Activated naive CD4-positive, alpha-beta T cell (primary cell): ENCODE results near the gene VANGL2.

Experiments used
- DNase-seq, 4 experiments: peaks; one replicate each; lab custom pipeline; 2025; lab: John Stamatoyannopoulos, UW

Gene VANGL2

DNA sequence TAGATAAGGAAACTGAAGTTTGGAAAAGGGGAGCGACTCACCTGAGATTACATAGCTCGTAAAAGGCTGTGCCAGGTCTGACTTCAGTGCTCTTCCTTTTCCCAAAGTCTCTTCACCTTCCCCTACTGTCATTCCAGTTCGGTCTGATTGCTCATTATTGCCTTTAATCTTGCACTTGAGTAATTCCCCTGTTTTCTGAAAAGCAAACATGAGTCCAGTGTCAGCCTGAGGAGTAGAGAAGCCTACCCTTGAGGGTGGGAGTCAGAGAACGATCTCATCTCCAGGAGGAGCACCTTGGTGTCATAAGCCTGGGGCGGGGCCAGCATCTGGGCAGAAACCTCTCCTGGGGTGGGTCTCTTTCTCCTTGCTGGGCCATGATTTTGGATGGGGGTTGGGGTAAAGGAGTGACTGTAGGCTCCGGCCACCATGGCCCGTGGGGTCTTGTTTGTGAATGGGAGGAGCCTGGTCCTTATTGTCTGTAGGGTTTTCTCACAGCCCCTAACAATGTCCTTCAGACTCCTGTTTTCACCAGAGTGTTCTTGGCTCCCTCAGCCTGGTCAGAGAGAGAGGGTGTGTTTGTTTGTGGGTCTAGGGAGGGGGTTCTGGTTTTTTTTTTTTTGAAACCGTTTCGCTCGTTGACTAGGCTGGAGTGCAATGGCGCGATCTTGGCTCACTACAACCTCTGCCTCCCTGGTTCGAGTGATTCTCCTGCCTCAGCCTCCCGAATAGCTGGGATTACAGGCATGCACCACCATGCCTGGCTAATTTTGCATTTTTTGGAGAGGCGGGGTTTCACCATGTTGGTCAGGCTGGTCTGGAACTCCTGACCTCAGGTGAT, 6.0 kb downstream of the VANGL2 start:
- DNase-seq: no peak

DNA sequence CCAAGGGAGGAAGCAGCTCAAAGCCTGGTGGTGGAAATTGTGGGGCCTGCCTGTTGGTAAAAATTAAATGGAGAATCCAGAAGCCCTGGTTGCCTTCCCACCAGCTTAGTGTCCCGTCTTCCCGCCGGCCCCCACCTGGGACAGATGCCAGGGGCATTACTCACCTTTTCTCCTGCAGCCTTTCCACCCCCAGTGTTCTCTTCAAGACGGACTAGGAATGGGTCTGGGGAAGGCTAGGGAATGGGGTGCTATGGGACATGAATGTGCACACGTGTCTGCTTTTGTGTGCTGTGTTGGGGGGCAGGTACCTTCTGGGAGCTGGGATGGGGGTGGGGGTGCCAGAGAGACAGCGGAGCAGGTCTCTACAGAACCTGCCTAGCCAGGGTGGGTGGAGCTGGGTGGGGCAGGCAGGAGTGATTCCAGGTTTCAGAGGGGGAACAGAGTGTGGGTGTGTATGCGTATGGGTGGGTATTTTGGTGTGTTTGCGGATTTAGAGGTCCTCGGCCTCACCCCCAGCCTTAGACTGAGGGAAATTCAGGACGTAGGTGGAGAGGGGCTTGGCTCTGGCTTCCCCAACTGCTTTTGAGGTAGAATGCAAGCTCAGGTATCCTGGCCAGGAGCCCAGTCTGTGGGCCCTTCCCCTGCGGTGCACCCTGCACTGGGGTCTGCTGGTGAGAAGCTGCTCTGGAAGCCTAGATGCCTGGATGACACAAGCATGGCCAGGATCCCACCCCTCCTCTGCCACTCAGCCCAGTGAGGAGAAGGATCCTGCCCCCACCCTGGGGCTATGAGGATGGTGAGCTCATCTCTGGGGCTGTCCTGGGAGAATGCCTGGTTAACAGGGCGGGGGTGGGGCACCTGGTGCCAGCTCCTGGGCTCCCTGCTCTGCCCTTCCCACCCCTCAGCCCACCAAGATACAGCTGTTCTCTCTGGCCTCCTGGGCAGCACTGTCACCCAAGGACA, 7.8 kb downstream of the VANGL2 start:
- DNase-seq: no peak

GRCh38 chr1:160408864-160409263, 8.5 kb downstream of the VANGL2 start:
- DNase-seq: no peak

DNA sequence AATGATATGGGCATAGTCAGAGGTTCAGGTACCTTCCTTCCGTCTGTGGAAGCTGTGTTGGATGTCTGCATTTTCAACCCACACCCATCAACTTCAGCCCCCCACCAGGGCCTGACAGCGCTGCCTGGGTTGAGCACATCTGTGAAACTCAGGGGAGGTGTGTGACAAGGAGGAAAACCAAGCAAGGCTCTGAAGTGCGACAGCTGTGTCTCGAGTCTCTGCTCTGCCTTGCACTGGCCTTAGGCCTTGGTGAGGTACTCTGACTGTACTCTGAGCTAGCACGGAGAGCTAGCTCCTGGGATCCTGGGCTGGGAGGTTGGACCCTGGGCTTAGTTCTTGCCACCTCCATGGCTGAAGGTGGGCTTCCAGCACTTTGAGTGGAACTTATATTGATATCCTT, 9.1 kb downstream of the VANGL2 start:
- DNase-seq: no peak

GRCh38 chr1:160410406-160411005, 10.1 kb downstream of the VANGL2 start:
- DNase-seq: no peak

DNA sequence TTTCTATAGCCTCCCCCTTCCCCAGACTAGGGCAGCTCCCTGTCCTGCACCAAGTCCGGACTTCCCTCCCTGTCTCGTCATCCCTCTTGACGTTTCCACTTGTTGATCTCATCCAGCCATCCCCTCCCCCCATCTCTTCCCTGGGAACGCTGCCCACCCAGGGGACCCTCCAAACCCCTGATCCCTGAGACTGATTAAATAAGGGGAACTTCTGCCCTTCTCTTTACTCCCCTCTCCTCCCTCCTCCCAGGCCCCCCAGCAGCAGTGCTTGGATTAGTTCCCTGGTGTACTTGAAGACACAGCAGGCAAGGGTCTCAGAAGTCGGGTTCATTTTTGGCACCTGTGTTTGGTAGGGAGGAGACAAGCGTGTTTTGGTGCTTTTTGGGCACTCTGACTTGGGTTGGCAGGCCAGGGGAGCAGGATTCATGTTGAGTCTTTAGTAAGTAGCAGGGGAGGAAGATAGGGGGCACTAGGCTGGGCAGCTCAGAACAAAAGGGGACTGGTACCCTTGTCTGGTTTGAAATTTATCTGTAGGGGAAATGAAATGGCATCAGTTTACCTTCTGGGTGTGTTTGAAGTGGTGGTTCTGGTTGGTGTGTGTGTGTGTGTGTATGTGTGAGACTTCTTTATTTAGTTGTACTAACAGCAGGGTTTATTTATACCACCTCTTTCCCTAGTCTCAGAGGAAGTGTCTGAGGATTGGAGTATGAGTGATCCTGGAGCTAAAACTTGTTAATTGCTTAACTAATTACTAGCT, 11.1 kb downstream of the VANGL2 start:
- no peak for DNase-seq

- DNase-seq: no peak
Observed at GRCh38 chr1:160412028-160412362, 11.6 kb downstream of the VANGL2 start.

DNA sequence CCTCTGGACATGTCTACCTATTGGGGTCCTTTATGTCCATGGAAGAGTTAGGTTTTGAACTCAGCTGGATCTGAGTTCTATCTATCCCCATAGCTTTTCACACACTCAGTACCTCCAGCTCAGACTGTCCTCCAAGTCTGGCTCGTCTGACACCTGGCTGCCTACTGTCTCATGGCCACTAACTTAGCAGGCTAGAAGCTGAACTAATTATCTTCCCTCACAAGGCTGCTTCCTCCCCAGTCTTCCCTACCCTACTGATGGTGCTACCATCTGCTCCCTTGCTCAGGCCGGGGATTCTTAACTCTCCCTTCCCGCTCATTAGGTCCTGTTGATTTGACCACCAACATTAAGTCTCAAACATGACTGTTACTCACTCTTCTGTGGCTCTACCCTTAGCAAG, 13.4 kb downstream of the VANGL2 start:
- no peak for DNase-seq

GRCh38 chr1:160414881-160415280, 14.5 kb downstream of the VANGL2 start:
- DNase-seq: no peak

GRCh38 chr1:160415696-160416290, 15.4 kb downstream of the VANGL2 start:
- no peak for DNase-seq

DNA sequence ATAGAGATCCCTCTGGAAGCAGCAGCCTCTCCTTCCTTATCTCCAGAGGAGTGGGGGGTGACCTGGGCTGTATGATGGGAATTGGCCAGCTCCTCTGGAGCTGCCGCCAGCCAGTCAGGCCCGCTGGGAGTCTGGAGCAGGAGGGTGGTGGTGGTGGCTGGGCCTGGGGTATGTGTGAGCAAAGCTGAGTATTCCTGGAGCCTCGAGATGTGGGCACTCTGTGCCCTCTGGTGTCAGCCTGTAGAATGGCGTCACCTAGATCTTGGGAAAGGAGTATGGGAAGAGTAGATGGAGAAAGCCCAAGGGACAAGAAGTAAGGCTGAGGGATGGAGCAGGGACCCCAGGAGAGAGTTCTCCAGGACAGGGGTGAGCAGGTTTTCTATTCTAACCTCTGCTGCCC, 16.0 kb downstream of the VANGL2 start:
- no peak for DNase-seq

DNA sequence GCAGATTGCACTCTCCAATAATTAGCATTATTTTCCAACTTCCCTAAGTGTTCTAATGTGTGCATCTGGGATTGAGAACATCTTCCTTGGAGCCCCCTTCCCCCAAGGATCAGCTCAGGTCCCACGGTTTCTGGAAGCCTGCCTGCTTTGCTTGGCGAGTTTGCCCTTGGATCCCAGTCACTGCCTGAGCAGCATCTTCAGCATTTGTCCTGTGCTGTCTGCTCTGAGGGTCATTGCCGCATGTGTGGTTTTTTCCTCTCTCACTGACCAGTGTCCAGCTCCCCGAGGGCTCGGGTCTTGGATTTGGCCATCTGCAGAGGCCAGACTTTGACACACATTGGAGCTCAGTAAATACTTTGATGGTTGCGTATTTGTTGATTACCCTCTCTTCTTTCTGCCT, 18.1 kb downstream of the VANGL2 start:
- no peak for DNase-seq

GRCh38 chr1:160419150-160419837, 18.9 kb downstream of the VANGL2 start:
- no peak for DNase-seq

GRCh38 chr1:160419838-160420169, 19.4 kb downstream of the VANGL2 start:
- no peak for DNase-seq

DNA sequence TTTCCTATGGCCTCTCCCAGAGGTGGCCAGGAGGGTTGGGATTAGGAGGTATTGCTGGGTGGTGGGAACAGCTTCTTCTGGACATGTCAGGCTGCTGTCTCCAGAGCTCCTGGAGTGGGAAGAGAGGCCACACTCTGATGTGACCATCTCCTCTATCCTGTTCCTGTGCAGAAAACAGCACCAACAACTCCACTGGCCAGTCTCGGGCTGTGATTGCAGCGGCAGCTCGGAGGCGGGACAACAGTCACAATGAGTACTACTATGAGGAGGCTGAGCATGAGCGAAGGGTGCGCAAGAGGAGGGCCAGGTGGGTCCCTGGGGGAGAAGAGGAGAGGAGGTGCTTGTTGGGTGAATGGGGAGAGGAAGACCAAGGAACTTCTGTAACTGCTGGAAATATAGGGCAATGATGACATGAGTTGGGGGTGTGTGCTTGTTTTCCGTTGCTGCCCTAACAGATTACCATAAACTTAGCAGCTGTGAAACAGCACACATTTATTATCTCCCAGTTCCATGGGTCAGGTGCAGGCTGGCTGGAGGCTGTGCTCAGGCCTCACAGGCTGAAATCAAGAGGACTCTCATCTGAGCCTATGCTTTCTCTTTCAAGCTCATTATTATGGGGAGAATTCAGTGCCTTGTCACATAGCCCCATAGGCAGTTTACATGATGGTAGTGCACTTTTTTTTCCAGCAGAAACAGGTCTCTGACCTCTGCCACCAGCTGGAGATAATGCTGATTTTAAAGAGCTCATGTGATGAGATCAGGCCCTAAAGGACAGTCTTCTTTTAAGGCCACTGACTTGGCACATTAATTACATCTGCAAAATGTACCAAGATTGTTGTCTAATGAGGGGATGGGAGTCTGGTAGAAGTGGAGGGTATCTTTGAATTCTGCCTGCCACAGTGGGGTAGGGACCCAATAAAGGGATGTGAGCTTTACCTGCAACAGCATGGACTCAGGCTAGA, 20.8 kb downstream of the VANGL2 start:
- DNase-seq: no peak

- DNase-seq: no peak
Observed at GRCh38 chr1:160421881-160422280, 21.5 kb downstream of the VANGL2 start.

- DNase-seq: no peak
Observed at GRCh38 chr1:160423966-160424365, 23.6 kb downstream of the VANGL2 start.

DNA sequence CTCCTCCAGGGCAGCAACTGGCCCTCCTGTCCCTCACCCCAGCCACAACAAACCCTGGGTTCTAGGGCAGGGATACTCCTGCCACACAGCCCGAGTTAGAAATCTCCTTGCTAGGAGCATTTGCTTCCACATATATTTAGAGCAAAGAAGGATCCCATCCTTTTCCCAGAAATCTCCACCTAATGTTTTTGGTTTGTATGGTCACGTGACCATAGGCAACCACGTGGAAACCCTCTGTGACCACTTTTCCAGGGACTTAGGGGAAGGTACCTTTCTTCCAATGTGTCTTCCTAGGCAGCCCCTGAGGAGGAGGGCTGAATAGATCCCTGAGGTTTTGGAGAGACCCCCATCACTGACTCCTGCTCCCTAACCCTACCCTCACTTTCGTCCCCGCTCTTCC, 25.5 kb downstream of the VANGL2 start:
- DNase-seq: no peak

DNA sequence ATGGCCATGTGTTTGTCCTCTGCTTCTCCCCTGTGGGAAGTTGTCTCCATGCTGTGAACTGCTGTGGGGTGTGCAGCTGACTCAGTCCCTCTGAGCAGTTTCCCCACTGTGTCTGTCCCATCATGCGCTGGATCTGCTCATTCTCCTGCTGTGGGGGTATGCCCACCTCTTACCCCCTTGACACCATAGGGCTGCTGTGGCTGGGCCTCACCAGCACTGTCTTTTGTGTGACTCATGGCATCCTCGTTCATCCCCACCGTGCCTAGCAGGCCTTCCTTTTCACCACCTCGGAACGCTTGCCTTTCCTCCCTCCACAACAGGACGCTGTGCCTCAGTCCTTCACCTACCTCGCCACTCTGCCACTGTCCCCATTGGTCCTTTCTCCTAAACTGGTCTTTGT, 27.3 kb downstream of the VANGL2 start:
- DNase-seq: no peak

- DNase-seq: no peak
Observed at GRCh38 chr1:160428053-160428452, 27.7 kb downstream of the VANGL2 start.
